ENCODE measurements around the gene SMAD7.

- TF ChIP-seq POLR2A (IDR thresholded peaks at IDR 0.05) (no peak), CTCF (IDR thresholded peaks at IDR 0.05) (no peak)
Measured at GRCh38 chr18:48915626-48916425, 34.9 kb downstream of the SMAD7 start.
